ENCODE measurements around the gene RBBP8NL.
"Not testable (repeated sequence)": the region's sequence is repeated elsewhere in the genome, so short reads cannot be mapped to it uniquely, and the experiment has no call there.

The RBBP8NL gene

GRCh38 chr20:62430866-62431447, 3.6 kb upstream of the RBBP8NL start:
- DNase-seq (ENCODE audit: low read depth): no peak
- H3K4me3 ChIP-seq (ENCODE audit: low read length): no peak overlapping the region
- TF ChIP-seq CTCF (conservative IDR thresholded peaks at IDR 0.05; ENCODE audit: low read depth, low read length): no peak

- no peak for DNase-seq (ENCODE audit: low read depth)
- no peak for TF ChIP-seq CTCF (conservative IDR thresholded peaks at IDR 0.05; ENCODE audit: low read depth, low read length)
- no peak overlapping the region for H3K4me3 ChIP-seq (ENCODE audit: low read length)
Observed at GRCh38 chr20:62430311-62430853, 3.0 kb upstream of the RBBP8NL start.

GRCh38 chr20:62429455-62430310, 2.3 kb upstream of the RBBP8NL start:
- DNase-seq (ENCODE audit: low read depth): no peak
- TF ChIP-seq CTCF (conservative IDR thresholded peaks at IDR 0.05; ENCODE audit: low read depth, low read length): no peak
- H3K4me3 ChIP-seq (ENCODE audit: low read length): no peak overlapping the region

GRCh38 chr20:62428396-62429295, 1.3 kb upstream of the RBBP8NL start:
- H3K4me3 ChIP-seq (ENCODE audit: low read length): no peak overlapping the region
- TF ChIP-seq CTCF (conservative IDR thresholded peaks at IDR 0.05; ENCODE audit: low read depth, low read length): no peak
- DNase-seq (ENCODE audit: low read depth): no peak

GRCh38 chr20:62428002-62428372, 648 bp upstream of the RBBP8NL start:
- no peak for DNase-seq (ENCODE audit: low read depth)
- no peak for TF ChIP-seq CTCF (conservative IDR thresholded peaks at IDR 0.05; ENCODE audit: low read depth, low read length)

GRCh38 chr20:62426699-62427131, 624 bp downstream of the RBBP8NL start:
- no peak overlapping the region for H3K4me3 ChIP-seq (ENCODE audit: low read length)
- DNase-seq (ENCODE audit: low read depth): no peak

More at GRCh38 chr20:62428002-62428372, 648 bp upstream of the RBBP8NL start:
- no peak overlapping the region for H3K4me3 ChIP-seq (ENCODE audit: low read length)

GRCh38 chr20:62426059-62426348, 1.3 kb downstream of the RBBP8NL start:
- DNase-seq (ENCODE audit: low read depth); H3K4me3 ChIP-seq (ENCODE audit: low read length): not testable (repeated sequence)

More at GRCh38 chr20:62426699-62427131, 624 bp downstream of the RBBP8NL start:
- no peak for TF ChIP-seq CTCF (conservative IDR thresholded peaks at IDR 0.05; ENCODE audit: low read depth, low read length)

Data from retinal pigment epithelial cell (primary cell).